ENCODE measurements around the gene ICAM3. TPM values are rescaled to one million over a fixed set of nuclear protein-coding genes. Genes with fewer than 3 reads are reported as not detected.

The ICAM3 gene
- total and polyA plus RNA-seq, 2 of the 4 experiments (the other 2 are of a cell fraction) = 6.6 to 11.7 TPM

DNA sequence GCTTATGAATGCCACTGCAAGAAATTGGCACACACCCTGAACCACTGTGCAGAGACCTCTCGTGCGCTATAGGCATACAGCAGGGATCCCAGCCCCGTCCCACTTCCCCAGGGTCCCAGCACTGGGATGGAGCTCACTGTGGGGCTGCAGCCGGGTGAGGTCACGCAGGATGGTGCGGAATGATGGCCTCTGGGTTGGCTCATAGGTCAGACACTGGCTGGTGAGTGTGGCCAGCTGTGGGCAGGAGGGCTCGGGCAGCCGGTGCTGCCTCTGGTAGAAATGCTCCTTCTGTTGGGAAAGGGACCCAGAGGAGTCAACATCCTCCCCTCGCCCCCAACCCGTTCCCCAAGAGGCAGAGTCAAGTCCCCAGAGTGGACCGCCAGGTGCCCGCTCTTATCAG is 17.0 kb upstream of the ICAM3 start:
- intact Hi-C loops (cut with micrococcal nuclease) (no loop called here), in situ Hi-C loops (cut with MboI; ENCODE audit: low sequenced_read_pairs) (no loop called here), dilution Hi-C loops (cut with HindIII; ENCODE audit: low sequenced_read_pairs, unreplicated experiment) (no loop called here)
- Histone ChIP-seq H2BK5ac (ENCODE audit: low read depth, low read length, poor library complexity, severe bottlenecking) (no peak overlapping the region), H2AK5ac (ENCODE audit: low read depth, low read length) (no peak overlapping the region), H3K23ac (ENCODE audit: low read depth, low read length) (no peak overlapping the region), H3K9me3 (ENCODE audit: control insufficient read depth, insufficient read depth, low read length) (no peaks in the 10 kb centered on the region), H2AFZ (replicated peaks; ENCODE audit: low read length, poor library complexity) (no peak overlapping the region), H3K4ac (ENCODE audit: low read depth, low read length) (no peak overlapping the region), H3K79me1 (ENCODE audit: low read depth in 1 of 2, low read length in 2 of 2) (no peaks in the 10 kb centered on the region), H3K36me3 (ENCODE audit: control insufficient read depth, insufficient read depth, low read length) (peaks cover 56% of the 10 kb centered on the region), H3K18ac (ENCODE audit: low read depth, low read length) (no peak overlapping the region), H3K4me2 (ENCODE audit: low read depth, low read length) (no peak overlapping the region), H2BK15ac (ENCODE audit: low read depth, low read length) (no peak overlapping the region), H3K9ac (ENCODE audit: low read depth, low read length) (no peak overlapping the region), H3K4me3 (ENCODE audit: insufficient read depth, low read depth, low read length) (no peak overlapping the region), H3K9me1 (ENCODE audit: insufficient read depth, low read length) (no peaks in the 10 kb centered on the region), H3K27ac (ENCODE audit: insufficient read depth, low read length) (no peak overlapping the region), H4K5ac (ENCODE audit: low read depth, low read length) (no peak overlapping the region), H2BK20ac (ENCODE audit: low read depth, low read length) (no peak overlapping the region), H3K4me1 (ENCODE audit: control insufficient read depth, insufficient read depth, low read length) (no peaks in the 10 kb centered on the region), H3K27me3 (ENCODE audit: control insufficient read depth, insufficient read depth, low read length) (no peaks in the 10 kb centered on the region), H4K20me1 (ENCODE audit: insufficient read depth, low read length) (no peaks in the 10 kb centered on the region), H2AK9ac (replicated peaks; ENCODE audit: low read depth, low read length, poor library complexity) (peak overlapping the region; percentile 1), H4K8ac (ENCODE audit: low read depth in 2 of 2, low read length in 2 of 2) (no peak overlapping the region), H4K91ac (ENCODE audit: insufficient read depth, low read depth, low read length) (no peak overlapping the region), H3K56ac (ENCODE audit: extremely low read depth, insufficient read depth, low read length) (no peak overlapping the region), H2BK120ac (ENCODE audit: low read depth, low read length) (no peak overlapping the region), H3K14ac (replicated peaks; ENCODE audit: low read depth, low read length) (no peak overlapping the region)
- ATAC-seq (ENCODE audit: low read depth) = no peak
- no TSS peak for BruUV-seq (replicated peaks)
- no peak for DNase-seq
- POLR2A ChIA-PET (ENCODE audit: unreplicated experiment) = no interaction called here
- TF ChIP-seq MAFK (IDR thresholded peaks at IDR 0.05; ENCODE audit: low read depth, low read length) (no peak), MXI1 (IDR thresholded peaks at IDR 0.05; ENCODE audit: borderline replicate concordance, low read depth, low read length) (no peak), POLR2A (IDR thresholded peaks at IDR 0.05; ENCODE audit: low read depth, low read length) (no peak), NFE2L2 (IDR thresholded peaks at IDR 0.05; ENCODE audit: low read depth, low read length) (no peak), RFX5 (IDR thresholded peaks at IDR 0.05; ENCODE audit: low read depth, low read length) (no peak), MAZ (IDR thresholded peaks at IDR 0.05; ENCODE audit: borderline replicate concordance, low read depth, low read length) (no peak), CTCF (conservative IDR thresholded peaks at IDR 0.05; ENCODE audit: low read depth, low read length) (no peak), SMC3 (IDR thresholded peaks at IDR 0.05; ENCODE audit: low read depth, low read length) (no peak), CHD1 (IDR thresholded peaks at IDR 0.05; ENCODE audit: low read depth, low read length) (no peak)
- TF ChIP-seq, protein P1, sequence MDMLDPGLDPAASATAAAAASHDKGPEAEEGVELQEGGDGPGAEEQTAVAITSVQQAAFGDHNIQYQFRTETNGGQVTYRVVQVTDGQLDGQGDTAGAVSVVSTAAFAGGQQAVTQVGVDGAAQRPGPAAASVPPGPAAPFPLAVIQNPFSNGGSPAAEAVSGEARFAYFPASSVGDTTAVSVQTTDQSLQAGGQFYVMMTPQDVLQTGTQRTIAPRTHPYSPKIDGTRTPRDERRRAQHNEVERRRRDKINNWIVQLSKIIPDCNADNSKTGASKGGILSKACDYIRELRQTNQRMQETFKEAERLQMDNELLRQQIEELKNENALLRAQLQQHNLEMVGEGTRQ (IDR thresholded peaks at IDR 0.05; ENCODE audit: low read depth, low read length) = no peak
- WGBS, 2 experiments (ENCODE audit: extremely low coverage in 2 of 2, insufficient read length in 1 of 2) = 87% methylated on average over 3 of the region's 12 CpGs; no CpG with 5 or more reads in 1 of the 2 experiments
- CTCF ChIA-PET = no interaction called here
